CD8-positive, alpha-beta memory T cell (primary cell): ENCODE results near the gene ZW10. TPM values are rescaled to one million over a fixed set of nuclear protein-coding genes. Genes with fewer than 3 reads are reported as not detected.
"Not testable (repeated sequence)": the region's sequence is repeated elsewhere in the genome, so short reads cannot be mapped to it uniquely, and the experiment has no call there.

Experiments
- CTCF ChIA-PET: fragments of 350-600 bp; sonication (Branson Sonifier 250); formaldehyde crosslinking; loops from one replicate; lab custom pipeline; 2021; ENCODE audit warnings: antibody characterized with exemption; lab: Charles Lee
- POLR2A ChIA-PET: fragments of 350-600 bp; sonication (Branson Sonifier 250); formaldehyde crosslinking; loops from one replicate; lab custom pipeline; 2021; ENCODE audit warnings: antibody characterized with exemption; lab: Charles Lee
- DNase-seq, 5 donors: peaks; one replicate each; pipeline versions ENCODE4 v3.0.0 to v3.0.0-alpha.2; 2020 to 2022; ENCODE audit warnings: mixed read lengths in 1 of 5
- H3K27ac ChIP-seq: one replicate; pipeline ENCODE4 v1.7.0; 2013; ENCODE audit warnings: low read depth, mild to moderate bottlenecking, low read length, moderate library complexity
- H3K27me3 ChIP-seq: 2 replicates; pipeline ENCODE4 v1.7.0; 2013; ENCODE audit warnings: low read length, mild to moderate bottlenecking; ENCODE audit not compliant: insufficient read depth, poor library complexity, severe bottlenecking
- H3K36me3 ChIP-seq: 2 replicates; pipeline ENCODE4 v1.7.0; 2013; ENCODE audit warnings: mild to moderate bottlenecking, low read length, moderate library complexity; ENCODE audit not compliant: insufficient read depth
- H3K4me1 ChIP-seq: 2 replicates; pipeline ENCODE4 v1.7.0; 2013; ENCODE audit warnings: mild to moderate bottlenecking, low read length, moderate library complexity; ENCODE audit not compliant: insufficient read depth
- H3K4me3 ChIP-seq: 2 replicates; pipeline ENCODE4 v1.7.0; 2013; ENCODE audit warnings: mild to moderate bottlenecking, low read length
- H3K9me3 ChIP-seq: 2 replicates; pipeline ENCODE4 v1.7.0; 2013; ENCODE audit warnings: mild to moderate bottlenecking, low read length
- H3K27ac Mint-ChIP-seq, 8 donors: one replicate each; pipeline ENCODE4 v1.8.0; 2020 to 2021; ENCODE audit warnings: mixed read lengths in 8 of 8, mild to moderate bottlenecking in 6 of 8, inconsistent platforms in 3 of 8, moderate library complexity in 3 of 8
- H3K27me3 Mint-ChIP-seq, 2 donors: one replicate each; pipeline ENCODE4 v1.8.0; 2020 to 2021; ENCODE audit warnings: mixed read lengths in 2 of 2, mild to moderate bottlenecking in 1 of 2, moderate library complexity in 1 of 2
- H3K36me3 Mint-ChIP-seq, 3 donors: one replicate each; pipeline ENCODE4 v1.8.0; 2020 to 2021; ENCODE audit warnings: mixed read lengths in 3 of 3, inconsistent platforms in 1 of 3, mild to moderate bottlenecking in 1 of 3
- H3K4me1 Mint-ChIP-seq, 3 donors: one replicate each; pipeline ENCODE4 v1.8.0; 2020 to 2021; ENCODE audit warnings: mixed read lengths in 3 of 3, inconsistent platforms in 1 of 3, mild to moderate bottlenecking in 1 of 3
- H3K4me3 Mint-ChIP-seq, 7 donors: one replicate each; pipeline ENCODE4 v1.8.0; 2020 to 2021; ENCODE audit warnings: mixed read lengths in 7 of 7, mild to moderate bottlenecking in 6 of 7, moderate library complexity in 4 of 7, inconsistent platforms in 2 of 7
- H3K9me3 Mint-ChIP-seq, 5 donors: one replicate each; pipeline ENCODE4 v1.8.0; 2020 to 2022; ENCODE audit warnings: mixed read lengths in 5 of 5, mild to moderate bottlenecking in 3 of 5, moderate library complexity in 2 of 5, inconsistent platforms in 1 of 5
- polyA plus RNA-seq: library from polyadenylated mRNA; unstranded; fragments of 300-500 nt; fragmentation: Illumina TruSeq; gene quantifications from one replicate; pipeline ENCODE4 v1.2.3, GENCODE V29; 2021
- total RNA-seq, 2 experiments: library from RNA; stranded (reverse); gene quantifications; one replicate each; pipeline ENCODE4 v1.2.3, GENCODE V29; 2021

Gene ZW10
- total and polyA plus RNA-seq, 3 experiments from 2014 or later = 15.5 to 24.7 (median 21.3) TPM

DNA sequence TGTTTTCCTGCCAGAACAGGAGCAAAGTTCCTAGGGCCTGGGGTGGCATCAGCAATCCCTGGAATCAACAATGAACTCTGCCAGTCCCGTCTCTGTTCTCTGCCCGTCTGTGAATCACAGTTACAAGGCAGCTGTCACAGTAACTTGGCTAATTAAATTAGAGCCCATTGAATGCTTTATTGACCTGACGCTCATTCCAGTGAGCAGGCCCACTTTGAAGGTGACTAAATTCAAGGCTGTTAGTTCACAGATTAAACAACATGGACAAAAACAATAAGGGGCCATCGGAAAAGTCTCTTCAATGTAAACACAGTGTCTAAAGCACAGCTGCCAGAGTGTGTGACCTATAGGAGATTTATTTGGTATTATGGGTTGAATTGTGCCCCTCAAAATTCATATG, 49.7 kb downstream of the ZW10 start:
- ChIA-PET CTCF (no interaction called here), POLR2A (no interaction called here)
- H3K27me3 Mint-ChIP-seq = no peaks in the 10 kb centered on the region
- Histone ChIP-seq H3K9me3 (no peaks in the 10 kb centered on the region), H3K4me3 (no peak overlapping the region), H3K4me1 (no peaks in the 10 kb centered on the region), H3K27ac (no peak overlapping the region), H3K36me3 (no peaks in the 10 kb centered on the region), H3K27me3 (no peaks in the 10 kb centered on the region)
- H3K9me3 Mint-ChIP-seq = no peaks in the 10 kb centered on the region
- no peaks in the 10 kb centered on the region for H3K4me1 Mint-ChIP-seq
- H3K27ac Mint-ChIP-seq = no peak overlapping the region
- DNase-seq = no peak
- peaks cover 5 to 27% (median 17%) of the 10 kb centered on the region in 3 donors for H3K36me3 Mint-ChIP-seq
- no peak overlapping the region for H3K4me3 Mint-ChIP-seq

DNA sequence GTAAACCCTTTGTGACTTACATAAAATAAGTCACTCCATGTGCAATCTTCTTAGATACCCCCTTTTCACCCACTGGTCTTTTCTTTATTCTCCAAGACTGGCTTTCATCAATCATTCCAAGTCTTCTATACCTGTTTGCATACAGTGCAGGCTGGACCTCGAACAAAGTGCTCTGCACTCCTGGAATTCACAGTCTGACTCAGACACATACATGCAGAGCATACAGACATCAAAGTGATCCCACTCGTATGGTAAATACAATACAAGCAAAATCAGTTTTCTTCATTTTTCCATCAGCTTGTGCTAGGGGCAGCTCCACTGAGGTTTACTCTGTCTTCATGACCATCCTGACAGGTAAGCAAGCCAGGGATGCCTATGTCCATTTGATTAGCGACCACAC, 50.6 kb downstream of the ZW10 start:
- H3K27ac ChIP-seq = no peak overlapping the region
- H3K4me3 ChIP-seq = no peak overlapping the region
- no peaks in the 10 kb centered on the region for H3K27me3 ChIP-seq
- H3K9me3 Mint-ChIP-seq = peaks cover 0 to 2% (median 0%) of the 10 kb centered on the region in 5 donors
- H3K36me3 Mint-ChIP-seq = peaks cover 6 to 32% (median 18%) of the 10 kb centered on the region in 3 donors
- H3K4me3 Mint-ChIP-seq = no peak overlapping the region
- no peak for DNase-seq
- no peaks in the 10 kb centered on the region for H3K4me1 Mint-ChIP-seq
- no peaks in the 10 kb centered on the region for H3K36me3 ChIP-seq
- CTCF ChIA-PET = no interaction called here
- H3K27me3 Mint-ChIP-seq = no peaks in the 10 kb centered on the region
- POLR2A ChIA-PET = no interaction called here
- H3K27ac Mint-ChIP-seq = no peak overlapping the region
- H3K4me1 ChIP-seq = no peaks in the 10 kb centered on the region
- H3K9me3 ChIP-seq = no peaks in the 10 kb centered on the region

DNA sequence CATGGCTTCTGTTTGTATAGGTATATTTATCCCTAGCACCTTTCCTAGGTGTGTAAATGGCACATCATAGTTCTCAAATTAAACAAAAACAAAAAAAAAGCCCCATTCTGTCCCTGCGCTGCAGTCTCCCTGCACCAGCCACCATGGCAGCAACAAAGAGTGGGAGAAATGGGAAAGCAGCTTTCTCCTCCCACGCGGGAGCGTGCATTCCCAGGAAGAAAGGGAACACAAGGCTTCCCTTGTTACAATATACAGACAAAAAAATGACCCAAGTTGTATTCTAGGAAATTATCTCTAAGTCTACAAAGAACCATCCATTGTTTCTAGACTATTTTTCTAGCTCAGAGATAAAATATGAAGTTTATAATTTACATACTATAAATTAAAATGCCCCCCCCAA, 51.3 kb downstream of the ZW10 start:
- no peak for DNase-seq
- Histone ChIP-seq H3K4me1 (no peaks in the 10 kb centered on the region), H3K27me3 (no peaks in the 10 kb centered on the region), H3K9me3 (no peaks in the 10 kb centered on the region), H3K36me3 (no peaks in the 10 kb centered on the region), H3K4me3 (no peak overlapping the region), H3K27ac (no peak overlapping the region)
- H3K9me3 Mint-ChIP-seq = peaks cover 0 to 2% (median 0%) of the 10 kb centered on the region in 5 donors
- no peaks in the 10 kb centered on the region for H3K4me1 Mint-ChIP-seq
- POLR2A ChIA-PET = no interaction called here
- H3K27ac Mint-ChIP-seq = no peak overlapping the region
- peak overlapping the region in 1 of 7 donors; percentile 14 for H3K4me3 Mint-ChIP-seq
- no peaks in the 10 kb centered on the region for H3K27me3 Mint-ChIP-seq
- CTCF ChIA-PET = no interaction called here
- H3K36me3 Mint-ChIP-seq = peaks cover 9 to 39% (median 18%) of the 10 kb centered on the region in 3 donors

DNA sequence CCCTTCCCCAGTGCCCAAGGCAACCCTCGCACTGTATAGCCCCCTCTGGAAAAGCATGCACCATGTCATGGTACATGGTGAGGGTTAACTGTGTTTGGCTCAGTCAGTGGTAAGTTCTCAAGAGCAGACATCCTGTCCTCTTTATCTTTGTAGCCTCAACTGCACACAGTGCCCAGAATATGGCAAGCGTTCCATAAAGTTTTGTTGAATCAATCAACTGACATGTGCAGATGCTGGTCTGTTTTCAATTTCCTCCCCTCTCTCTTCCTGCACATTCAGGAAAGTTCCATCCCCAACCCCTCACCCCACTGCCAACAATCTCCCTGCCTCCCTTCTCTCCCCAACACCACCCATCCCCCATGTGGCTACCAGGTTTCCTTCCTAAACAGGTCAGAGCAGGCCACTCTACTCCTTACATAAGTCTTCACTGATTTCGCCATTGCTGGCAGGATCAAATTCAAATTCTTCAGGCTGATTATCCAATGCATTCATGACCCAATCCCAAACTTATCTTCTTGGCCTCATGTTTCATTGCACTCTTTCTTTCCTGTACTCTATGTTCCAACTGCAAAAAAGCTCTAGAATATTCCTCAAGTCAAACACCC, 51.9 kb downstream of the ZW10 start:
- Mint-ChIP-seq H3K9me3 (peaks cover 0 to 2% (median 0%) of the 10 kb centered on the region in 5 donors), H3K27me3 (no peaks in the 10 kb centered on the region), H3K4me3 (no peak overlapping the region), H3K27ac (no peak overlapping the region), H3K4me1 (no peaks in the 10 kb centered on the region), H3K36me3 (peaks cover 9 to 45% (median 17%) of the 10 kb centered on the region in 3 donors)
- ChIA-PET POLR2A (no interaction called here), CTCF (no interaction called here)
- Histone ChIP-seq H3K27me3 (no peaks in the 10 kb centered on the region), H3K4me3 (no peak overlapping the region), H3K27ac (no peak overlapping the region), H3K36me3 (no peaks in the 10 kb centered on the region), H3K4me1 (no peaks in the 10 kb centered on the region), H3K9me3 (no peaks in the 10 kb centered on the region)
- DNase-seq = no peak

DNA sequence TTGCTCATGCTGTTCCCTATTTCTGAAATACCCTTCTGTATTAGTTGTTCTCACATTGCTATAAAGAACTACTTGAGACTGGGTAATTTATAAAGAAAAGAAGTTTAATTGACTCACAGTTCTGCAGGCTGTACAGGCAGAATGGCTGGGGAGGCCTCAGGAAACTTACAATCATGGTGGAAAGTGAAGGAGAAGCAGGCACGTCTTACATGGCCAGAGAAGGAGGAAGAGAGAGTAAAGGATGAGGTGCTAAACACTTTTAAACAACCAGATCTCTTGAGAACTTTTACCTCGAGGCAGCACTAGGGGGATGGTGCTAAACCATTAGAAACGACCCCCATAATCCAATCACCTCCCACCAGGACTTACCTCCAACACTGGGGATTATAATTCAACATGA, 53.0 kb downstream of the ZW10 start:
- H3K4me3 Mint-ChIP-seq, DNase-seq, CTCF ChIA-PET, H3K4me1 ChIP-seq, H3K27ac Mint-ChIP-seq, H3K4me3 ChIP-seq, H3K9me3 Mint-ChIP-seq, H3K27ac ChIP-seq, H3K9me3 ChIP-seq, H3K36me3 ChIP-seq, POLR2A ChIA-PET, H3K27me3 Mint-ChIP-seq, H3K4me1 Mint-ChIP-seq, H3K27me3 ChIP-seq: not testable (repeated sequence)
- peaks cover 15 to 55% (median 18%) of the 10 kb centered on the region in 3 donors for H3K36me3 Mint-ChIP-seq

DNA sequence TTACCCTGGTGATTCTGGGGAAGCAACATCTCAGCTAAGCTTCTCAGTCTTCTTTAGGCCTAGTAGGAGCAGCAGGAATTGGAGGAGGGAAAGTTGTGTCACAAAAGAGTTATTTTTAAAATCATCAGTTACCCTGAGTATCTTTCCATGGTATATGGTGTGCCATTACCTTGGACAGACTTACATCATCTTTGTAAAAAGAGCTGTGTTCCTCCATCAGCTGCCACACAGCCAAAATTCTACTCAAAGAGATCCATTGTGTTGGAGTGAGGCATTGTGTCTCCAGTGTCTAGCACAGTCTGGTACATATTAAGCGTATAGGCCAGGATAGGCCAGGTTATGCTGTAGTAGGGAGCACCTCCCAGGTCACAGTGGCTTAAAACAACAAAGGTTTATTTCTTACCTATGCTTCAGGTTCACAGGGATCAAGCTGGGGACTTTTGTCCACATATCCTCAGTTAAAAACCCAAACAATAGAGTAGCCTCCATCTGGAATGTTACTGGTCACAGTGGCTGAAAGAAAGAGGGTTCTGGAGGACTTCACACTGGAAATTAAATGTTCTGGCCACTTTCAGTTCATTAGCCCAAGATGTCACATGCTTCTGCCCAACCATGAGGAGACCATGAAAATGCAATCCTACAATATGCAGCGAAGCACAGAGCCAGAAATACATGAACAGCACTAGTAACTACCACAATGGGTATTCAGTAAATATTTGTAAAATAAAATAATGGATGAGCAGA, 57.4 kb downstream of the ZW10 start:
- Histone ChIP-seq H3K27ac (no peak overlapping the region), H3K27me3 (no peaks in the 10 kb centered on the region), H3K4me1 (no peaks in the 10 kb centered on the region), H3K4me3 (no peak overlapping the region), H3K36me3 (no peaks in the 10 kb centered on the region), H3K9me3 (no peaks in the 10 kb centered on the region)
- H3K27ac Mint-ChIP-seq = no peak overlapping the region
- ChIA-PET POLR2A (no interaction called here), CTCF (no interaction called here)
- peaks cover 0 to 3% (median 2%) of the 10 kb centered on the region in 5 donors for H3K9me3 Mint-ChIP-seq
- H3K4me1 Mint-ChIP-seq = no peaks in the 10 kb centered on the region
- H3K36me3 Mint-ChIP-seq = peaks cover 16 to 51% (median 19%) of the 10 kb centered on the region in 3 donors
- no peak for DNase-seq
- no peak overlapping the region for H3K4me3 Mint-ChIP-seq
- no peaks in the 10 kb centered on the region for H3K27me3 Mint-ChIP-seq

DNA sequence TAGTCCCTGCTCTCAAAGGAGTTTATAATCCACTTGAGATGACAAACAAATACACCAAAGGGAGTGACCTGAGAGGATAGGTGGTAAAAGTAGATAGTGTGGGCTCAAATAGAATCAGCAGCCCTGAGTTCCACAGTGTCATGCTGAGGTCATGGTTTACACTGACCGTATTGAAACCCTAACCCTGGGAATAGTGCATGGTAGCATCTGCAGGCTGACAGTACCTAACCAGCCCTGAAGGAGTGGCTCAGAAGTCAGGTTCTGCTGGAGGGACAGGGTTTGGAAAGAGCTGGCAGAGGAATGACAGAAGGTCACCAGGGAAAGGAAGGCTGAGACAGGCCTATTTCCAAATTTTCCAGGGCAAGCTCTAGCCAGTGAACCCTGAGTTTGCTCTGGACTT, 58.2 kb downstream of the ZW10 start:
- Mint-ChIP-seq H3K27me3 (no peaks in the 10 kb centered on the region), H3K4me3 (no peak overlapping the region), H3K4me1 (no peaks in the 10 kb centered on the region), H3K9me3 (peaks cover 0 to 9% (median 2%) of the 10 kb centered on the region in 5 donors), H3K36me3 (peaks cover 12 to 47% (median 14%) of the 10 kb centered on the region in 3 donors), H3K27ac (peak overlapping the region in 1 of 8 donors; percentile 12)
- H3K27me3 ChIP-seq = no peaks in the 10 kb centered on the region
- H3K9me3 ChIP-seq = no peaks in the 10 kb centered on the region
- no peaks in the 10 kb centered on the region for H3K36me3 ChIP-seq
- no peak overlapping the region for H3K4me3 ChIP-seq
- no peak for DNase-seq
- ChIA-PET CTCF (no interaction called here), POLR2A (no interaction called here)
- H3K27ac ChIP-seq = no peak overlapping the region
- H3K4me1 ChIP-seq = no peaks in the 10 kb centered on the region

DNA sequence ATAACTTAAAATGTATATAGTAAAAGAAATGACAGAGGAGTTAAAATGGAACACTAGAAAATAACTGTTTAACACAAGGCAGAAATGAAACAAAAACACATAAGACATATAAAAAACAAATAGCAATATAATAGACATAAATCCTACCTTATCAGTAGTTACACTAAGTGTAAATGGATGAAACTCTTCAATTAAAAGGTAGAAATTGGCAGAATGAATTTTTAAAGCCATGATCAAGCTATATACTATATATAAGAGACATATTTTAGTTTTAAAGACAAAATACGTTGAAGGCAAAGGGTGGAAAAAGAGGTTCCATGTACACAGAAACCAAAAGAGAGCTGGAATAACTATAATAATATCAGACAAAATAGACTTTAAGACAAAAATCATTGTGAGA, 62.5 kb downstream of the ZW10 start:
- no peaks in the 10 kb centered on the region for H3K27me3 Mint-ChIP-seq
- no peak overlapping the region for H3K4me3 Mint-ChIP-seq
- H3K27ac Mint-ChIP-seq = no peak overlapping the region
- Histone ChIP-seq H3K4me1 (no peaks in the 10 kb centered on the region), H3K9me3 (no peaks in the 10 kb centered on the region), H3K36me3 (no peaks in the 10 kb centered on the region), H3K27me3 (no peaks in the 10 kb centered on the region), H3K27ac (no peak overlapping the region), H3K4me3 (no peak overlapping the region)
- POLR2A ChIA-PET = no interaction called here
- no peak for DNase-seq
- CTCF ChIA-PET = no interaction called here
- peaks cover 13 to 44% (median 13%) of the 10 kb centered on the region in 3 donors for H3K36me3 Mint-ChIP-seq
- H3K9me3 Mint-ChIP-seq = peaks cover 17 to 37% (median 24%) of the 10 kb centered on the region in 5 donors
- H3K4me1 Mint-ChIP-seq = no peaks in the 10 kb centered on the region
